Body of pancreas (tissue), 4 donors: ENCODE measurements around the gene C4B. TPM values are rescaled to one million over a fixed set of nuclear protein-coding genes. Genes with fewer than 3 reads are reported as not detected.

Source experiments
- ATAC-seq: fragments of 150-250 bp; one replicate; pipeline ENCODE4 v1.9.1; 2016
- DNase-seq, 4 donors: peaks; one replicate each; pipeline ENCODE4 v3.0.0-alpha.2; 2019
- H3K27ac ChIP-seq, 4 donors: fragments of 200-600 bp; sonication (generic); 1 replicate in 3 of 4; 2 replicates in 1 of 4; pipeline versions ENCODE4 v1.5.1 to v1.6.1; 2016 to 2019; ENCODE audit warnings: mild to moderate bottlenecking in 1 of 4, mixed read lengths in 1 of 4, moderate library complexity in 1 of 4
- H3K27me3 ChIP-seq, 2 donors: fragments of 200-600 bp; sonication (generic); one replicate each; pipeline ENCODE4 v1.6.0; 2016; ENCODE audit warnings: mild to moderate bottlenecking in 1 of 2
- H3K36me3 ChIP-seq, 2 donors: fragments of 200-600 bp; sonication (generic); replicated peaks in 1 of 2; 2 replicates each; pipeline ENCODE4 v1.5.1; 2016; ENCODE audit warnings: low read depth in 2 of 2; ENCODE audit not compliant: insufficient read depth in 1 of 2
- H3K4me1 ChIP-seq: fragments of 200-600 bp; sonication (generic); one replicate; pipeline ENCODE4 v1.6.0; 2016
- H3K4me3 ChIP-seq, 2 donors: fragments of 200-600 bp; sonication (generic); 1 replicate in 1 of 2; 2 replicates in 1 of 2; pipeline ENCODE4 v1.5.1; 2016 to 2019
- H3K9me3 ChIP-seq, 3 donors: fragments of 200-600 bp; sonication (generic); 1 replicate in 2 of 3; 2 replicates in 1 of 3; pipeline ENCODE4 v1.5.1; 2016
- CTCF ChIP-seq, 7 experiments: fragments of 450-650 bp in 4 of 7; fragments of 200-600 bp in 3 of 7; sonication (generic) in 3 of 7; IDR thresholded peaks; one replicate each; pipeline ENCODE4 v1.5.1; 2016 to 2019; ENCODE audit warnings: antibody characterized with exemption in 7 of 7
- POLR2A ChIP-seq, 3 donors: fragments of 450-650 bp; IDR thresholded peaks; one replicate each; pipeline ENCODE4 v1.6.1; 2016; ENCODE audit warnings: antibody characterized with exemption in 3 of 3, mild to moderate bottlenecking in 2 of 3
- WGBS, 2 donors: methylation state at CpG; one replicate each; pipeline ENCODE4 v1.1.5; 2017; 5-methylcytosine and 5-hydroxymethylcytosine counted together
- intact Hi-C: fragments of 100-400 bp; cut with DNase I; formaldehyde crosslinking; loops from one replicate; pipeline ENCODE4 v1.15.1; 2023
- total RNA-seq, 2 donors: library from RNA; depleted of rRNA; stranded (reverse); fragments of >200 nt; gene quantifications; one replicate each; pipeline ENCODE4 v1.1.0, GENCODE V29; 2016

Gene C4B
- total RNA-seq, 2 donors from 2014 or later: 57.7 to 77.3 TPM

DNA sequence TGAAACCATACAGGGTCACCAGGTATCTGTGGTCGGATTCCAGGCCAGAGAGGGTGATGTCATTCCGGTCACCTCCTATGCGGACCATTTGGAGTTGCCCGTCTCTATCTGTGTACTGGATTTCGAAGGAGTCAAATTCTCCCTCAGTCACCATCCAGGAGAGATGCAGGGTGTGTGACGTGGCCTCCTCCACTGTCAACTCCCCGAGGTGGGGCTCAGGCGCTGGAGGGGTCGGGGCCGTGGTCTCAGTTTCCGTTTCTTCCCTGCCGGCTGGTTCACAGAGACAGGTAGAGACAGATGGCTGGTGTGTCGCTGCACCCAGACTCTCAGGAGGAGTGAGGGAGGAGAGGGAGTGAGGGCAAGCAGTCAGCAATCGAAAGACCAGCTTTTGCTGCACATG, 54.3 kb downstream of the C4B start:
- Histone ChIP-seq H3K27me3 (no peaks in the 10 kb centered on the region), H3K4me3 (no peak overlapping the region), H3K4me1 (no peaks in the 10 kb centered on the region), H3K9me3 (no peaks in the 10 kb centered on the region), H3K27ac (no peak overlapping the region), H3K36me3 (no peaks in the 10 kb centered on the region)
- TF ChIP-seq POLR2A (IDR thresholded peaks at IDR 0.05): no peak
- TF ChIP-seq CTCF (IDR thresholded peaks at IDR 0.05): no peak
- intact Hi-C loops: no loop called here
- 65 to 66% methylated on average over 14 of the region's 14 CpGs for WGBS, 2 donors
- no peak for ATAC-seq
- no peak for DNase-seq

- DNase-seq: no peak
- H3K27ac ChIP-seq: no peak overlapping the region
- no peaks in the 10 kb centered on the region for H3K36me3 ChIP-seq
- 66 to 72% methylated on average over 6 to 17 of the region's 17 CpGs for WGBS, 2 donors
- intact Hi-C loops: no loop called here
- no peak overlapping the region for H3K4me3 ChIP-seq
- no peak for ATAC-seq
- no peaks in the 10 kb centered on the region for H3K4me1 ChIP-seq
- no peaks in the 10 kb centered on the region for H3K9me3 ChIP-seq
- TF ChIP-seq POLR2A (IDR thresholded peaks at IDR 0.05): no peak
- no peak for TF ChIP-seq CTCF (IDR thresholded peaks at IDR 0.05)
- H3K27me3 ChIP-seq: no peaks in the 10 kb centered on the region
These were observed 54.9 kb downstream of the C4B start for GRCh38 chr6:32069460-32069859.

GRCh38 chr6:32069878-32070515, 55.4 kb downstream of the C4B start:
- Histone ChIP-seq H3K4me3 (no peak overlapping the region), H3K27me3 (no peaks in the 10 kb centered on the region), H3K27ac (no peak overlapping the region), H3K36me3 (no peaks in the 10 kb centered on the region), H3K4me1 (no peaks in the 10 kb centered on the region), H3K9me3 (no peaks in the 10 kb centered on the region)
- DNase-seq (no peak), ATAC-seq (no peak)
- no peak for TF ChIP-seq CTCF (IDR thresholded peaks at IDR 0.05)
- TF ChIP-seq POLR2A (IDR thresholded peaks at IDR 0.05): no peak
- intact Hi-C loops: no loop called here
- 60 to 61% methylated on average over 13 to 23 of the region's 24 CpGs for WGBS, 2 donors

DNA sequence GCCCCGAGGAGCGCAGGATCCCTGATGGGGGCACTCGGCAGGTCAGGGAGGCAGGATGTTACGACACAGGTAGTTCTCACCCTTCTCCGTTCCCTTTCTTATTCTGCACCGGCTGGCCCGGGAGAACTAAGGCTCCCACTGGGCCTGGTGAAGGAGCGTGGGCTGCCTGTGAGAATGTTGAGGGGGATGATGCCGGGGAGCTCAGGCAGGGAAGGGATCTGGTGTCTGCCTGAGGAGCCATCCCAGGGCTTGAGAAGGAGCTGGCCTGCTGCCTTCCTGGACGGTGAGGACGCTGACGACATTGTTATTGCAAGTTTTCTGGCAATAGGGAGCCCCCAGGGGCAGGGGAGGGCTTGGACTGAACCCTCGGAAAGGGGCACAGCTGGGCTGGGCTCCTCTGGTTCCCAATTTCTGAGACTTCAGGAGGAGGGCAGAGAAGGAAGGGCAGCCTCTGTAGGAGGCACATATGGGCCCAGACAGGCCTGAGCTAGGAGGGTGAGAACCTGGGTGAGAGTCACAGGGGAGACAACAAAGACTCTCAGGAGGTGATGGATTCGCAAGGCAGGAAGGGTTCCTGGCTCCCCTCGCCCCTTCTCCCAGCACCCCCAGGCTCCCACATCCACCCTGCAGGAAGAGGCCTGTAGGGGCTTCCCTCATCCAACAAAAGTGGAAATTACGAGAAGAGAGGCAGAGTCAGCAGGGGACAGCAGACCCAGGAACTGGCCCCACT, 56.4 kb downstream of the C4B start:
- Histone ChIP-seq H3K4me1 (no peaks in the 10 kb centered on the region), H3K27ac (no peak overlapping the region), H3K36me3 (no peaks in the 10 kb centered on the region), H3K27me3 (no peaks in the 10 kb centered on the region), H3K4me3 (no peak overlapping the region), H3K9me3 (no peaks in the 10 kb centered on the region)
- WGBS, 2 donors: 61 to 66% methylated on average over 16 of the region's 16 CpGs
- ATAC-seq (peak; percentile 38), DNase-seq (peak in 2 of 4 donors; percentile 14 to 30)
- intact Hi-C loops: no loop called here
- no peak for TF ChIP-seq CTCF (IDR thresholded peaks at IDR 0.05)
- no peak for TF ChIP-seq POLR2A (IDR thresholded peaks at IDR 0.05)
